Vagina (tissue), 2 donors: Measurements from ENCODE around the gene GLI3. TPM values are rescaled to one million over a fixed set of nuclear protein-coding genes. Genes with fewer than 3 reads are reported as not detected.

Source experiments
- DNase-seq, 2 donors: peaks; one replicate each; pipeline ENCODE4 v3.0.0-alpha.2; 2017; ENCODE audit errors: extremely low spot score in 2 of 2
- H3K27ac ChIP-seq: fragments of 200-600 bp; sonication (generic); one replicate; pipeline ENCODE4 v1.5.1; 2019
- H3K27me3 ChIP-seq: fragments of 200-600 bp; sonication (generic); one replicate; pipeline ENCODE4 v1.5.1; 2019
- H3K36me3 ChIP-seq, 2 donors: fragments of 200-600 bp; sonication (generic); one replicate each; pipeline ENCODE4 v1.5.1; 2017 to 2019
- H3K4me1 ChIP-seq: fragments of 200-600 bp; sonication (generic); one replicate; pipeline ENCODE4 v1.5.1; 2019
- H3K4me3 ChIP-seq, 2 donors: fragments of 200-600 bp; sonication (generic); 1 replicate in 1 of 2; 2 replicates in 1 of 2; pipeline ENCODE4 v1.5.1; 2016 to 2019
- H3K9me3 ChIP-seq: fragments of 200-600 bp; sonication (generic); one replicate; pipeline ENCODE4 v1.5.1; 2019
- POLR2A ChIP-seq, 2 donors: fragments of 450-650 bp; IDR thresholded peaks; one replicate each; pipeline ENCODE4 v1.6.1; 2017; ENCODE audit warnings: antibody characterized with exemption in 2 of 2, mild to moderate bottlenecking in 2 of 2, moderate library complexity in 2 of 2
- POLR2AphosphoS5 ChIP-seq, 2 donors: sonication (generic); formaldehyde crosslinking; IDR thresholded peaks; one replicate each; pipeline ENCODE4 v1.9.0; 2017; ENCODE audit warnings: antibody characterized with exemption in 2 of 2, mild to moderate bottlenecking in 2 of 2, low read depth in 1 of 2; ENCODE audit not compliant: insufficient read depth in 1 of 2
- intact Hi-C: fragments of 100-400 bp; cut with DNase I; formaldehyde crosslinking; loops from one replicate; pipeline ENCODE4 v1.15.1; 2023
- total RNA-seq: library from RNA; depleted of rRNA; stranded (reverse); fragments of >200 nt; gene quantifications from one replicate; pipeline ENCODE4 v1.2.3, GENCODE V29; 2016
- TF ChIP-seq, protein P1 (sequence below), 3 experiments: fragments of 450-650 bp in 2 of 3; fragments of 200-600 bp in 1 of 3; sonication (generic) in 1 of 3; IDR thresholded peaks; one replicate each; pipeline ENCODE4 v1.5.1; 2017 to 2019; ENCODE audit warnings: antibody characterized with exemption in 3 of 3, mild to moderate bottlenecking in 2 of 3, moderate library complexity in 2 of 3

GLI3 gene
- total RNA-seq, 1 donor from 2014 or later: 24.6 TPM

DNA sequence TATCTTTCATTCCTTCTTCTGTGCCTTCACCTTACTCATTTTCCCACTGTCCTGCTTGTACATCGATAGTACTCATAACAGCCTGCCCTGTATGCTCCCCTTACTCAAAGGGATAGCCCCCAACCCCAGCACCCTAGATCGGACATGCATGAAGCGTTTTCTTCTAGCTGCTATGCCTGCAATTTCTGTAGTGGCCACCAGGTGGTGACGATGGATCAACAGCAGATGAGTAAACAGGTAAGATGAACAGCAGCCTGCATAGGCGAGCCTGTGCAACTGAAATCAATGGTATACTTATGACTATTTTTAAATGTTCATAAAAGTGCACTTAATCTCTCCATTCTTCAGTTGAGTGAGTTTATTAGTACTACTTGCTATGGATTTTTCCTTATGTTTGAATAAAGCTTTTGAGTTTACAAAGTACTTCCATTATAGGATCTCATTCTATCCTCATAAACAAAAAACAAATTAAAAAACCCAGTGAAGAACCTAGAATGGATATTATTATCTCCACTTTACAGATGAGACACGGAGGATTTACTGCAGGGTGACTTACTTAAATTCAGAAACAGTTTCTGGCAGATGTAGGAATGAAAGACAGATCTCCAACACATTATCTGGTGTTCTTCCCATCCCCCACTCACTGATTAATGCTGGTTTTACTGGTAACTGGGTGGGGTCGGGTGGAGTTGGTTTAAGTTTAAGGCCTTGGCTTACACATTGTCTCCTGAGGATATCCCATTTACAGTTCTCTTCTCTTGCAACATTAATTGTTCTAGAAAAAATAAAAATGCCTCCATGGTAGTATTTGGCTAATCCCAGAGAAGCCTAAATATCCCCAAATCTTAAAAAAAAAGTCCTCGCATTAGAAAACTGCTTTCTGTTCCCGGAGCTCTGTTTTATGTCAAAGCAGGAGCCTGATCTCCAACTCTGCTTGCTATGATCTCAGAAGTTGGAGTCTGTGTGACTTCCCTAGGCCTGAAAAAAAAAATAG lies 222.1 kb downstream of the GLI3 start:
- peaks cover 8% of the 10 kb centered on the region for H3K4me1 ChIP-seq
- no peak overlapping the region for H3K4me3 ChIP-seq
- intact Hi-C loops: no loop called here
- peaks cover 0 to 7% of the 10 kb centered on the region in 2 donors for H3K36me3 ChIP-seq
- TF ChIP-seq POLR2AphosphoS5 (IDR thresholded peaks at IDR 0.05; ENCODE audit: insufficient read depth in 1 of 2, low read depth in 1 of 2) (no peak), POLR2A (IDR thresholded peaks at IDR 0.05) (no peak)
- TF ChIP-seq, protein P1, sequence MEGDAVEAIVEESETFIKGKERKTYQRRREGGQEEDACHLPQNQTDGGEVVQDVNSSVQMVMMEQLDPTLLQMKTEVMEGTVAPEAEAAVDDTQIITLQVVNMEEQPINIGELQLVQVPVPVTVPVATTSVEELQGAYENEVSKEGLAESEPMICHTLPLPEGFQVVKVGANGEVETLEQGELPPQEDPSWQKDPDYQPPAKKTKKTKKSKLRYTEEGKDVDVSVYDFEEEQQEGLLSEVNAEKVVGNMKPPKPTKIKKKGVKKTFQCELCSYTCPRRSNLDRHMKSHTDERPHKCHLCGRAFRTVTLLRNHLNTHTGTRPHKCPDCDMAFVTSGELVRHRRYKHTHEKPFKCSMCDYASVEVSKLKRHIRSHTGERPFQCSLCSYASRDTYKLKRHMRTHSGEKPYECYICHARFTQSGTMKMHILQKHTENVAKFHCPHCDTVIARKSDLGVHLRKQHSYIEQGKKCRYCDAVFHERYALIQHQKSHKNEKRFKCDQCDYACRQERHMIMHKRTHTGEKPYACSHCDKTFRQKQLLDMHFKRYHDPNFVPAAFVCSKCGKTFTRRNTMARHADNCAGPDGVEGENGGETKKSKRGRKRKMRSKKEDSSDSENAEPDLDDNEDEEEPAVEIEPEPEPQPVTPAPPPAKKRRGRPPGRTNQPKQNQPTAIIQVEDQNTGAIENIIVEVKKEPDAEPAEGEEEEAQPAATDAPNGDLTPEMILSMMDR (IDR thresholded peaks at IDR 0.05): peak in 1 of 3 experiments; percentile 40
- H3K27me3 ChIP-seq: no peaks in the 10 kb centered on the region
- no peak for DNase-seq
- peaks cover 4% of the 10 kb centered on the region for H3K9me3 ChIP-seq
- peak overlapping the region; percentile 20 for H3K27ac ChIP-seq

DNA sequence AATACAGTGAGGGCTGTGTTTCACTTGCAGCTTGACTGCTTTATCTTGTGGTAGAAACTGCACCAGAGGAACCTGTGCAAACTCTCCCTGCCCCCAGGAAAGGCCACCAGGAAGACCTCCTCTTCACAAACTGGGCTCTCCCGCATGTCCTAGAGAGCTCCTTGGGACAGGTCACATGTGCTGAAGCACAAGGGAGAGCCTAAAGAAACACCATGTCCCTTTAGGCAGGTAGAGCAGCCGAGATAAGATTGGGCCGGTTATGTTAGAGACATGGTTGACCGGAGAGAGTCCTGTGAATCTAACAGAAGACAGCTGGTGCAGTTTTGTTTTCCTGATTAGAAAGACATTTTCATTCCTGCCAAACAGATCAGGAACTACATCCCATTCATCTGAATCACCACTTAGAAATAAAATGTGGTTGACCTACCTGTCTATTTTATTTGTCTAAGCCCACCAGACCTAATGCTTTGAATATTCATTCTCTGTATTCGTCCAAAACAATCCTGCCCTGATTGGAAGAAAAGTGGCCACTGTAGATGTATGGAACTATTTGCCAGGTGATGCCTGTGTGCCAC lies 224.1 kb downstream of the GLI3 start:
- no peaks in the 10 kb centered on the region for H3K27me3 ChIP-seq
- no peak overlapping the region for H3K27ac ChIP-seq
- TF ChIP-seq POLR2AphosphoS5 (IDR thresholded peaks at IDR 0.05; ENCODE audit: insufficient read depth in 1 of 2, low read depth in 1 of 2): no peak
- no peak for TF ChIP-seq POLR2A (IDR thresholded peaks at IDR 0.05)
- TF ChIP-seq, protein P1 (IDR thresholded peaks at IDR 0.05): no peak
- H3K4me1 ChIP-seq: peaks cover 8% of the 10 kb centered on the region
- peaks cover 4% of the 10 kb centered on the region for H3K9me3 ChIP-seq
- DNase-seq: no peak
- peaks cover 0 to 7% of the 10 kb centered on the region in 2 donors for H3K36me3 ChIP-seq
- H3K4me3 ChIP-seq: no peak overlapping the region
- intact Hi-C loops: no loop called here

DNA sequence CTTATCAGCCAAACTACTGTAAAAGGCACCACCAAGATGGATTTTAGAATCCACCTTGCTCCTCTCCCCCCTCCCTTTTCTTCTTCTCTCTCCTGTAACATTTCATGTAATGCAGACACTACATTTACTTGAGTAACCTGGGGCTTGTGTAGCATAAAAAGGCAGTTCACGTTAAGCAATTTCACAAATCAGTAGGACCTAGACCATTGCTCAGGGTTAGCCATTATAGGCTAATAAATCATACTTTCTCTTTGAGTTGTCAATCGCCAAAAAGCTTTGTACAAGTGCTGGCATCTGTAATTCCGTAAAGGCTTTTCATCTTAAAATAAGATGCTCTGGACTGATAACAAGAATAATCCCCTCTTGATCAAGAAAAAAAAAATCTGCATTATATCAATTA lies 224.7 kb downstream of the GLI3 start:
- no peak for DNase-seq
- peaks cover 8% of the 10 kb centered on the region for H3K4me1 ChIP-seq
- no peaks in the 10 kb centered on the region for H3K27me3 ChIP-seq
- peaks cover 4% of the 10 kb centered on the region for H3K9me3 ChIP-seq
- H3K36me3 ChIP-seq: peaks cover 0 to 7% of the 10 kb centered on the region in 2 donors
- H3K4me3 ChIP-seq: no peak overlapping the region
- intact Hi-C loops: no loop called here
- H3K27ac ChIP-seq: no peak overlapping the region
- TF ChIP-seq POLR2A (IDR thresholded peaks at IDR 0.05): no peak
- TF ChIP-seq POLR2AphosphoS5 (IDR thresholded peaks at IDR 0.05; ENCODE audit: insufficient read depth in 1 of 2, low read depth in 1 of 2): no peak
- TF ChIP-seq, protein P1 (IDR thresholded peaks at IDR 0.05): no peak

DNA sequence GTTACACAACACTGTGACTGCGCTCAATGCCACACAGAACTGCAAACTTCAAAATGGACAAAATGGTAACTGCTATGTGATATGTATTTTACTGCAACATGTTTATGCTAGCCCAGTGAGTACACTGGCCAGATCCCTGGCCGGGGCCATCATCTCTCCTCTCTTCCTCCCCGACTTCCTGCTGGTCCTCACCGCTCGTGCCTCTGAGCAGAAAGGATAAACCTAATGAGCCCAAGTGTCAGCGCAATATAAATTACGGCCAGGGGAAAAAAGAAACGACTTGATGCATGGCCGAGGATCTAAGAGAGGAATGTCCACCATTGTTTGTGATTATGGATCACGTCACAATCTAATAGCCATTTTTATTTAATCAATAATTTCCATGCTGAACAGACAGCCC lies 225.2 kb downstream of the GLI3 start:
- TF ChIP-seq, protein P1 (IDR thresholded peaks at IDR 0.05): no peak
- no peak for TF ChIP-seq POLR2A (IDR thresholded peaks at IDR 0.05)
- no peaks in the 10 kb centered on the region for H3K27me3 ChIP-seq
- DNase-seq: no peak
- no peak overlapping the region for H3K27ac ChIP-seq
- peaks cover 8% of the 10 kb centered on the region for H3K4me1 ChIP-seq
- intact Hi-C loops: no loop called here
- H3K36me3 ChIP-seq: peaks cover 0 to 7% of the 10 kb centered on the region in 2 donors
- H3K4me3 ChIP-seq: no peak overlapping the region
- peaks cover 4% of the 10 kb centered on the region for H3K9me3 ChIP-seq
